ENCODE data around the gene CES2.

The CES2 gene

DNA sequence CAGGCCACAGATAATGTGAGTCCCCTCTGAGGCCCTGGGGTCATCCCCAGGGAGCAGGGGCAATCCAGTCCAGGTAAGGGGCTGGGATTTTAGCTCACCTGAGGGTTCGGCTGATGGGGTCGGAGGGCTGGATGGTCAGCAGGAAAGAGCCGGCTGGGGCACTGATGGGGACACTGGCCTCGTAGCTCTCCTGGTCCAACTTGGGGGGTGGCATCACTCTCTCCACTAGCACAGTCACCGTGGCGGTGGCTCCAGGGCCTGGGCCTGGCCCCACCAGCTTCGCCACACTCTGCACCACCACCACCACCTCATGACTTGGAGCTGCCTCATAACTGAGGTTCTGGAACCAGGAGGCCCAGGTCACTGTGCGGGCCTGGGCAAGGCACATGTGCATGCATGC is 23.5 kb upstream of the CES2 start:
- H3K27ac ChIP-seq (ENCODE audit: low read depth, low read length), result no peak overlapping the region
- H3K9me3 ChIP-seq (ENCODE audit: control insufficient read depth, insufficient read depth, low read depth, low read length), result no peaks in the 10 kb centered on the region
- no peak overlapping the region for H3K4me3 ChIP-seq (ENCODE audit: low read depth, low read length)
- H3K36me3 ChIP-seq (ENCODE audit: control insufficient read depth, insufficient read depth, low read length), result no peaks in the 10 kb centered on the region
- no peak overlapping the region for H3K9ac ChIP-seq (ENCODE audit: low read length)
- no peaks in the 10 kb centered on the region for H3K4me1 ChIP-seq (ENCODE audit: control insufficient read depth, insufficient read depth, low read length)
- H3K27me3 ChIP-seq (ENCODE audit: control insufficient read depth, insufficient read depth, low read length), result peaks cover 31% of the 10 kb centered on the region

DNA sequence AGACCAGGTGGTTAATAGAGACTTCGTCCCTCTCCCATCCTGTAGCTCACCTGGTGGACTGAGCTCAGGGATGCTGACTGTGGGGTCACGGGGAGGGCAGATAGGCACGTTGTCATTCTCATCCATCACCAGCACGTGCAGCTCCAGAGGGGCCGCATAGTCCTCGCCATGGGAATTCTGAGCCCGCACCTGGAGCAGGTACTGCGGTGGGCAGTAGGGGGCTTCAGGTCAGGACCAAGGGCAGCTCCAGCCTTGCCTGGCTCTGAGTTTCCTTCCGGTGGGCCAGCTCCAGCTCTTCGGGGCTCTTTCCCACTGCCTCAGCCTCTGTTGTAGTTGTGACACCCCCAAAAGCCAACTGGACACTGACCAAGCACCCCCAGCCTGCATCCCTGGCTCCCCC is 22.2 kb upstream of the CES2 start:
- no peaks in the 10 kb centered on the region for H3K36me3 ChIP-seq (ENCODE audit: control insufficient read depth, insufficient read depth, low read length)
- H3K9ac ChIP-seq (ENCODE audit: low read length), result no peak overlapping the region
- no peaks in the 10 kb centered on the region for H3K4me1 ChIP-seq (ENCODE audit: control insufficient read depth, insufficient read depth, low read length)
- H3K27ac ChIP-seq (ENCODE audit: low read depth, low read length), result no peak overlapping the region
- no peak overlapping the region for H3K4me3 ChIP-seq (ENCODE audit: low read depth, low read length)
- H3K27me3 ChIP-seq (ENCODE audit: control insufficient read depth, insufficient read depth, low read length), result peaks cover 26% of the 10 kb centered on the region
- no peaks in the 10 kb centered on the region for H3K9me3 ChIP-seq (ENCODE audit: control insufficient read depth, insufficient read depth, low read depth, low read length)

DNA sequence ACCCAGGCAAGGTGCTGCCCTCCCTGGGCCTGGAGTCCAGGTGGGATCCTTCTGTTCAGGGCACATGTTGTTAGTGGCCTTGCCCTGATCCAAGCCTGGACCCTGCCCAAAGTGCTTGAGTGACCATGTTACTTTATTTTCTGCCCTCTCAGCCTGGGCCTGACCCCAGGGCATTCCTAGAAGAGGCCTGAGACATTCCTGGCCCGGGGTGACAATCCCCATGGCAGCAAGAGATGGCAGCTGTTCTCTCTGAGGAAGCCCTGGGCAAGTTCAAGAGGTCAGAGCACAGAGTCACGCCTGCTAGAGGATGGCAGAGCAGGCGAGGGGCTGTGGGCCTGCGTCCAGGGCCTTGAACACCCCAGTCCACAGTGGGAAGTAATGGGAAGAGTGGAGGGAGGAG is 21.6 kb upstream of the CES2 start:
- Histone ChIP-seq H3K9me3 (ENCODE audit: control insufficient read depth, insufficient read depth, low read depth, low read length) (no peaks in the 10 kb centered on the region), H3K36me3 (ENCODE audit: control insufficient read depth, insufficient read depth, low read length) (no peaks in the 10 kb centered on the region), H3K27ac (ENCODE audit: low read depth, low read length) (no peak overlapping the region), H3K9ac (ENCODE audit: low read length) (no peak overlapping the region), H3K4me1 (ENCODE audit: control insufficient read depth, insufficient read depth, low read length) (no peaks in the 10 kb centered on the region), H3K4me3 (ENCODE audit: low read depth, low read length) (no peak overlapping the region), H3K27me3 (ENCODE audit: control insufficient read depth, insufficient read depth, low read length) (peaks cover 25% of the 10 kb centered on the region)

DNA sequence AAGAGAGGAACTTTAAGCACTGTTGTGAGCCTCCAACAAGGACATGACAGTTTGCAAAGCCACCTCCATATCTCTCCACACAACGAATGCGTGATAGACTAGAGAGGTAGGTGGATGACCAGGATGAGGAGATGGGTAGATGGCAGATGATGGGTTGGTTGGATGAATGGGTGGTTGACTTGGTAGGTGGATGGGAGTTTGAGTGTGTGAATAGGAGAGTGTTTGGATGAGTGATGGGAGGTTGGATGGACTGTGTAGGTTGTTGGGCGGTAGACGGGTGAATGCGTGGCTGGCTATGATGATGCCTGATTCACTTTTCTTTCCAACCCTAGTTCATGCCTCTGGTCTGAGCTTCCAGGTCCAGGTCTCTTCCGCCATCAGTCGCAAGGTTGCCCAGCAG is 20.8 kb upstream of the CES2 start:
- Histone ChIP-seq H3K9me3 (ENCODE audit: control insufficient read depth, insufficient read depth, low read depth, low read length) (no peaks in the 10 kb centered on the region), H3K4me1 (ENCODE audit: control insufficient read depth, insufficient read depth, low read length) (no peaks in the 10 kb centered on the region), H3K27me3 (ENCODE audit: control insufficient read depth, insufficient read depth, low read length) (peaks cover 28% of the 10 kb centered on the region), H3K36me3 (ENCODE audit: control insufficient read depth, insufficient read depth, low read length) (no peaks in the 10 kb centered on the region), H3K9ac (ENCODE audit: low read length) (no peak overlapping the region), H3K4me3 (ENCODE audit: low read depth, low read length) (no peak overlapping the region), H3K27ac (ENCODE audit: low read depth, low read length) (no peak overlapping the region)

DNA sequence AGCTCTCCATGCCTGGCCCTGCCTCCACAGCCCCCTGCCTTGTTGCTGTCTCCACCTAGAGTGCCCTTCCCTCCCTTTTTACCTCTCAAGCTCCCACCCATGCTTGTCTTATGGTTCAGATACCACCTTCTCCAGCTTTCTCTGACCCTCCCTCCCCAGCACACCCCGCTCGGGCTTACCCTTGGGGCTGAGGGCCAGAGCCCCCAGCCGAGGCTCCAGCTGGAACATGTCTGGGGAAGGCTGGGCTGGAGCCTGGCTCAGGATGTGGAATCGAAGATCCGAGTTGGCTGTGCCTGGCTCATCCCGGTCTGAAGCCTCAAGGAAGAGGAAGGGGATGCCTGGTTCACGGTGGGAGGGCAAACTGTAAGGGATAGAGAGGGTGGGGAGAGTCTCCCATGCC is 20.3 kb upstream of the CES2 start:
- Histone ChIP-seq H3K36me3 (ENCODE audit: control insufficient read depth, insufficient read depth, low read length) (no peaks in the 10 kb centered on the region), H3K27ac (ENCODE audit: low read depth, low read length) (no peak overlapping the region), H3K4me3 (ENCODE audit: low read depth, low read length) (no peak overlapping the region), H3K9ac (ENCODE audit: low read length) (no peak overlapping the region), H3K4me1 (ENCODE audit: control insufficient read depth, insufficient read depth, low read length) (no peaks in the 10 kb centered on the region), H3K27me3 (ENCODE audit: control insufficient read depth, insufficient read depth, low read length) (peaks cover 32% of the 10 kb centered on the region), H3K9me3 (ENCODE audit: control insufficient read depth, insufficient read depth, low read depth, low read length) (no peaks in the 10 kb centered on the region)

DNA sequence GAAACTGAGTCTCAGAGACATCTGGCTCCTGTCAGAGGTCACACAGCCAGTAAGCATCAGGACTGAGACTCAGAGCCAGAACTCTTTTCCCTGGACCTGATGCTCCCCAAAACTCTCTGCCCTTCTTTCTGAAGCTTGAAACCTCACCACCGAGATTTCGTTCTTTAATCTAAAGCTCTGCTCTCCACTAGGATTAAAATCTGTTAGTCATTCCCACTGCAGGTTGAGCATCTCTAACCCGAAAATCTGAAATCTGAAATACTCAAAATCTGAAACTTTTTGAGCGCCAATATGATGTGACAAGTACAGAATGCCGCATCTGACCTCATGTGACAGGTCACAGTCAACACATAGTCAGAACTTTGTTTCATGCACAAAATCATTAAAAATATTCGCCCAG is 18.8 kb upstream of the CES2 start:
- no peaks in the 10 kb centered on the region for H3K9me3 ChIP-seq (ENCODE audit: control insufficient read depth, insufficient read depth, low read depth, low read length)
- no peaks in the 10 kb centered on the region for H3K36me3 ChIP-seq (ENCODE audit: control insufficient read depth, insufficient read depth, low read length)
- H3K27me3 ChIP-seq (ENCODE audit: control insufficient read depth, insufficient read depth, low read length), result peaks cover 43% of the 10 kb centered on the region
- H3K4me3 ChIP-seq (ENCODE audit: low read depth, low read length), result no peak overlapping the region
- H3K9ac ChIP-seq (ENCODE audit: low read length), result no peak overlapping the region
- no peaks in the 10 kb centered on the region for H3K4me1 ChIP-seq (ENCODE audit: control insufficient read depth, insufficient read depth, low read length)
- H3K27ac ChIP-seq (ENCODE audit: low read depth, low read length), result no peak overlapping the region

DNA sequence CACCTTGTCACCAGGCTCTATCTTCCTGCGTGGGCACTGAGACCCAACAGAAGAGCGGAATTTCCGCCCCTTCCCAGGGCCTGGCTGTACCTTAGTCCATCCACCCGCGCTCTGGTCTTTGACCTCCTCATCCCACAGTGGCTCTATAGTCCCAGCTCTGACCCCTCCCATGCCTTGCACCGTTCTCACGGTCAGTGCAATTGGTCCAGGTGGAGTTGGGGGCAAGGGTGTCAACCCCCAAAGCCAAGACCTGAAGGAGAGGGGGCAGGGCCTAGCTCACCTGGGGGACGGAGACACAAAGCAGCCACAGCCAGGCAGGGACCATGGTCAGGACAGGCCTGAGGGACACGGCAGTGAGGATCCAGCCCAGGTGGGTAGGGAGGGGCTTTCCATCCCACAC is 17.6 kb upstream of the CES2 start:
- Histone ChIP-seq H3K4me1 (ENCODE audit: control insufficient read depth, insufficient read depth, low read length) (no peaks in the 10 kb centered on the region), H3K4me3 (ENCODE audit: low read depth, low read length) (no peak overlapping the region), H3K9ac (ENCODE audit: low read length) (no peak overlapping the region), H3K9me3 (ENCODE audit: control insufficient read depth, insufficient read depth, low read depth, low read length) (no peaks in the 10 kb centered on the region), H3K27me3 (ENCODE audit: control insufficient read depth, insufficient read depth, low read length) (peaks cover 50% of the 10 kb centered on the region), H3K27ac (ENCODE audit: low read depth, low read length) (no peak overlapping the region), H3K36me3 (ENCODE audit: control insufficient read depth, insufficient read depth, low read length) (no peaks in the 10 kb centered on the region)

DNA sequence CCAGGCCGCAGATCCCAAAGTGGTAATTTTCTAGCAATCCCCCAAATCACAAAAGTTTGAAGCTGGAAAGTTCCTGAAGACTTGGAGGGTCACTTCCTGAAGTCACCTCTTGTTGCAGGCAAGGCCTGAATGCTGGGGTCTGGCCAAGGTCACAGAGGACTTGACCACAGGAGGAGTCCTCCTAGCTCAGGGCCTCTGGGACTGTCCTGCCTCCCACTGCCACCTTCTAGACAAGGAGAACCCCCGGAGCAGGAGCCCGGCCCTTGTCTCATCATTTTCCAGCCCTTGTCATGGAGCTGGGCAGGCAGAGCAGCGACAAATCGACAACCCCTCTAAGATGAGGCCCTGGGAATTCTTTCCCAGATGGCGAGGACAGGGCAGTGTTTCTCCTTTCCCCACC is 17.0 kb upstream of the CES2 start:
- Histone ChIP-seq H3K27me3 (ENCODE audit: control insufficient read depth, insufficient read depth, low read length) (peaks cover 56% of the 10 kb centered on the region), H3K4me3 (ENCODE audit: low read depth, low read length) (no peak overlapping the region), H3K36me3 (ENCODE audit: control insufficient read depth, insufficient read depth, low read length) (no peaks in the 10 kb centered on the region), H3K27ac (ENCODE audit: low read depth, low read length) (no peak overlapping the region), H3K4me1 (ENCODE audit: control insufficient read depth, insufficient read depth, low read length) (no peaks in the 10 kb centered on the region), H3K9ac (ENCODE audit: low read length) (no peak overlapping the region), H3K9me3 (ENCODE audit: control insufficient read depth, insufficient read depth, low read depth, low read length) (no peaks in the 10 kb centered on the region)

DNA sequence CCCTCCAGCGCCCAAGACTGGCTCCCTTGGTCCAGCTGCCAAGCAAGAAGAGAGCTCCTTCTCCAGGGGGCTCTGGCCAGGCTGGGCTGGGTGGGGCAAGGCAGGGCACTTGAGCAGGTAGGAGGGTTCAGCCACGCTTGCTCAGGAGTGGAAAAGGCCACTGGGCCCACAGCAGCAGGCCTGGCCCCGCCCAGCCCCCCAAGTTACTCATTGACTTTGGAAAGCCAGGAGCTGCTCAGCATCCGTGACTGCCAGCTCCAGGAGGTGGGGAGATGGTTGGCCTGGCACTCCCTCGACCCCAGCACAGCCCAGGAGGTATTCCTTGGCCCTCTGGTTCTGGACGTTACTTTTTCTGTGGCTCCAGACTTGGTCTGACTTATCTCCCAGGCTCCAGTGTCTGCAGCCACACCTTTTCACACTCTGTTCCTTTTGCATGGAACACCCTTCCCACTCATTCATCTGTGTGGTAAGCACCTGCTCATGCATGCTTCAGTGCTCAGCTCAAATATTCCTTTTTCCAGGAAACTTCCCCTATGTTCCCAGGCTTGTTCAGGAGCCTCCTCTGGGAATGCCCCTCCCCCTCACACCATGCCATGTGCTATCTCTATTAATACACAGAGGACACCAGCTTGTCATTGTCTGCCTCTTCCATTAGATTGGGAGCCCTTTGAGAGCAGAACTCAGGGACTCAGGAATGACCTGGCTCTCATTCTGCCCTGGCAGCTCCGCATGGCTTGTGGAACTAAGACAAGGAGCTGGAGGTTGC is 16.3 kb upstream of the CES2 start, which contains the start of gene CDH16:
TSS of gene CDH16 (minus strand) at position 83 of the 766 bp plus-strand sequence. CDS start 820 bp downstream, outside the sequence.
- H3K27ac ChIP-seq (ENCODE audit: low read depth, low read length), result no peak within 1 kb of the TSS
- no peak within 1 kb of the TSS for H3K9ac ChIP-seq (ENCODE audit: low read length)
- H3K9me3 ChIP-seq (ENCODE audit: control insufficient read depth, insufficient read depth, low read depth, low read length), result no peaks in the 10 kb centered on the region
- H3K4me1 ChIP-seq (ENCODE audit: control insufficient read depth, insufficient read depth, low read length), result no peaks in the 10 kb centered on the region
- H3K27me3 ChIP-seq (ENCODE audit: control insufficient read depth, insufficient read depth, low read length), result peaks cover 62% of the 10 kb centered on the region
- no peaks in the 10 kb centered on the region for H3K36me3 ChIP-seq (ENCODE audit: control insufficient read depth, insufficient read depth, low read length)
- no peak within 1 kb of the TSS for H3K4me3 ChIP-seq (ENCODE audit: low read depth, low read length)

DNA sequence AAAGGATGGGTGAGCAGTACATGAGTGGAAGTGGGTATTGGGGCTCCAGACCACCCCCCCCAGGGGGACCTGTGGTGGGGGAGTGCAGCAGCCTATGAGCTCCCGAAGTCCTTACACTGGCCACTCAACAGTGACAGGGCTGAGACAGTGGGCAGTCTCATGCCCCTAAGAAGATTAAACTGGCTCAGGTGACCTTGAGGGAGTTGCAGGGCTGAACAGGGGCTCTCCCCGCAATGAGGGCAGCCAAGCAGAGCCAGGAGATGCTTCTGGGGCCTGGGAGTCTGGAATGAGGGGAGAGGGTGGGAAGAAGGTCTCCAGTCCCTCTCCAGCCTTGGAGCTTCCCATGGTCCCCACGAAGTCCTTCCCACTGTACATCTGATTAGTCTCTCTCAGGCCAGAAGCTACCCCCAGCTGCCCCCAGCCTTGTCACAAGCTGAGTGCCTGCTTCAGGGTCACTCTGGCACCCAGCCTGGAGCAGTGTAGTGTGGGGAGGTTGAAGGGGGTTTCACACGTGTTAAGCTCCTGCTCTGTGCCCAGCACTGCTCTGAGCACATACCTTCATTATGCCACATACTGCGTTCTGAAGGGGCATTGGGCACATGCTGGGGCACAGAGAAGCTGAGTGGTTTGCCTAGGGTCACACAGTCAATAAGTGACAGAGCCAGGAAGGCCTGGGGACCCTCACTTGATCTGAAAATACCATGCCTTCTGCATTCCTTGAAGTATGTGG is 15.6 kb upstream of the CES2 start:
- H3K36me3 ChIP-seq (ENCODE audit: control insufficient read depth, insufficient read depth, low read length), result no peaks in the 10 kb centered on the region
- no peak overlapping the region for H3K9ac ChIP-seq (ENCODE audit: low read length)
- peaks cover 64% of the 10 kb centered on the region for H3K27me3 ChIP-seq (ENCODE audit: control insufficient read depth, insufficient read depth, low read length)
- no peak overlapping the region for H3K27ac ChIP-seq (ENCODE audit: low read depth, low read length)
- H3K4me3 ChIP-seq (ENCODE audit: low read depth, low read length), result no peak overlapping the region
- H3K4me1 ChIP-seq (ENCODE audit: control insufficient read depth, insufficient read depth, low read length), result no peaks in the 10 kb centered on the region
- H3K9me3 ChIP-seq (ENCODE audit: control insufficient read depth, insufficient read depth, low read depth, low read length), result no peaks in the 10 kb centered on the region

DNA sequence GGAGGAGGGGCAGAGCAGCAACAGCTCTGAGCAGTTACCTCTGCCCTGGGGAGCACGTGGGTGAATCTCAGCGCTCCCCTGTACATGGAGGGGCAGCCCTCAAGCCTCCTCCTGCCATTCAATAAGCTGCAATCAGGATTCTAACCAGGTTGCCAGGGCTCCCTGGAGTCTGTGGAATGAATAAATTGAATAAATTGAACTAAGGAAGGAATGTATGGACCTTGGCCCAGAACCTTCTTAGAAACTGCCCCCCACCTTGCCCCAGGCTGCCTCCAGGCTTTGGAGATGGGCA is 15.1 kb upstream of the CES2 start:
- Histone ChIP-seq H3K9me3 (ENCODE audit: control insufficient read depth, insufficient read depth, low read depth, low read length) (no peaks in the 10 kb centered on the region), H3K27ac (ENCODE audit: low read depth, low read length) (no peak overlapping the region), H3K36me3 (ENCODE audit: control insufficient read depth, insufficient read depth, low read length) (no peaks in the 10 kb centered on the region), H3K4me1 (ENCODE audit: control insufficient read depth, insufficient read depth, low read length) (no peaks in the 10 kb centered on the region), H3K9ac (ENCODE audit: low read length) (no peak overlapping the region), H3K4me3 (ENCODE audit: low read depth, low read length) (no peak overlapping the region), H3K27me3 (ENCODE audit: control insufficient read depth, insufficient read depth, low read length) (peaks cover 64% of the 10 kb centered on the region)
